A172 (cell line): ENCODE data around the gene TAS2R46. TPM values are rescaled to one million over a fixed set of nuclear protein-coding genes. Genes with fewer than 3 reads are reported as not detected.
A peak's percentile ranks its signal among the peaks of the same experiment; 100 is the strongest.
"Not testable (repeated sequence)": the region's sequence is repeated elsewhere in the genome, so short reads cannot be mapped to it uniquely, and the experiment has no call there.

Source experiments
- DNase-seq: peaks from one replicate; pipeline ENCODE4 v3.0.0-alpha.2; 2015; ENCODE audit warnings: low spot score
- total RNA-seq: library from RNA; depleted of rRNA; stranded (reverse); fragments of >200 nt; shearing (Covaris generic); gene quantifications from 2 replicates; pipeline ENCODE4 v1.2.3, GENCODE V29; 2014; rRNA removed

The TAS2R46 gene, protein sequence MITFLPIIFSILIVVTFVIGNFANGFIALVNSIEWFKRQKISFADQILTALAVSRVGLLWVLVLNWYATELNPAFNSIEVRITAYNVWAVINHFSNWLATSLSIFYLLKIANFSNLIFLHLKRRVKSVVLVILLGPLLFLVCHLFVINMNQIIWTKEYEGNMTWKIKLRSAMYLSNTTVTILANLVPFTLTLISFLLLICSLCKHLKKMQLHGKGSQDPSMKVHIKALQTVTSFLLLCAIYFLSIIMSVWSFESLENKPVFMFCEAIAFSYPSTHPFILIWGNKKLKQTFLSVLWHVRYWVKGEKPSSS
- total RNA-seq = 0.60 TPM in 1 of 2 replicates, not detected in the other

GRCh38 chr12:11062194-11062593 lies at the start of gene TAS2R46:
TAS2R46 (minus strand) TSS chr12:11062294; CDS start chr12:11062294, 0 bp downstream.
- DNase-seq = not testable (repeated sequence)

DNA sequence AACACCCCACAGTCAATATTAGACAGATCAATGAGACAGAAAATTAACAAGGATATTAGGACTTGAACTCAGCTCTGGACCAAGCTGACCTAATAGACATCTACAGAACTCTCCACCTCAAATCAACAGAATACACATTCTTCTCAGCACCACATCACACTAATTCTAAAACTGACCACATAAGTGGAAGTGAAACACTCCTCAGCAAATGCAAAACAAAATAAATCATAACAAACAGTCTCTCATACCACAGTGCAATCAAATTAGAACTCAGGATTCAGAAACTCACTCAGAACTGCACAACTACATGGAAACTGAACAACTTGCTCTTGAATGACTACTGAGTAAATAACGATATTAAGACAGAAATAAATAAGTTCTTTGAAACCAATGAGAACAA lies 49.1 kb upstream of the TAS2R46 start:
- not testable (repeated sequence) for DNase-seq

DNA sequence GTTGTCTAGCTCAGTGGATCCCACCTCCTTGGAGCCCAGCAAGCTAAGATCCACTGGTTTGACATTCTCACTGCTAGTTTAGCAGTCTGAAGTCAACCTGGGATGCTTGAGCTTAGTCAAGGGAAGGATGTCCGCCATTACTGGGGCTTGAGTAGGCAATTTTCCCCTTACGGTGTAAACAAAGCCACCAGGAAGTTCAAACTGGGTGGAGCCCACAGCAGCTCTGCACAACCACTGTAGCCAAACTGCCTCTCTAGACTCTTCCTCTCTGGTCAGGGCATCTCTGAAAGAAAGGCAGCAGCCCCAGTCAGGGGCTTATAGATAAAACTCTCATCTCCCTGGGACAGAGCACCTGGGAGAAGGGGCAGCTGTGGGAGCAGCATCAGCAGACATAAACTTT lies 46.8 kb upstream of the TAS2R46 start:
- DNase-seq = no peak

- no peak for DNase-seq
These were observed 45.6 kb upstream of the TAS2R46 start for GRCh38 chr12:11107719-11108118.

DNA sequence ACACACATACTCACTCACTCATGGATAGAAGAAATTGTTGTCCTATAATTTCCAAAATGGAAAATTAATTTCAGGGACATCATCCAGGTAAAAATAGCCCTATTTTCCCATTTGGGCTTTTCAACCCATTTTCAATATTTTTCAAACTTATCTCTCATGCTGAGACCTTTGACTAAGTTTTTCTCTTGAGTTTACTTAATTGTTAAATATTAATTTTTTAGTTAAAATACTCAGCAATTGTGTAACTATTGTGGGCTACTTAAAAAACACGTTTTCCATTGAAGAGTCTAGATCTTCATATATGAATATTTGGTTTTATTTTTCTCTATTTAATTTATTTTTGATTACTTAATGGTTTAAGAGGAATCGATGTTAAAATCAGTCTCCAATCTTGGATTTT lies 44.2 kb upstream of the TAS2R46 start:
- DNase-seq = no peak

GRCh38 chr12:11105546-11105945 lies 43.5 kb upstream of the TAS2R46 start:
- DNase-seq = no peak

DNA sequence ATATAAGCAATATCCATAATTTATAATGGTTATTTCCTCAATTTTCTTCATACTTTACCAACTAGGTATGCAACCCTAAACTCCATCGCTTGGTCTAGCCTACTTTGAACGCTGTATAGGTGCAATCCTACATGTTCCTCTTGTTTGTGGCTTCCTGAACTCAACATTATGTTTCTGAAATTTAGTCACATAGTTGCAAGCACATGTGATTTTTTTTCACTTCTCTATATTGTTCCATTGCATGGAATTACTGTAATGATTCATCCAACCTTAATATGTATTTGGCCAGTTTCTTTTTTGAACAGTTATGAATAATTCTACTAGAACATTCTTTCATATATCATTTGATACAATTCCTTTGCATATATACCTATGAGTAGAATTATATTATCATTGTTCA lies 32.8 kb upstream of the TAS2R46 start:
- not testable (repeated sequence) for DNase-seq

DNA sequence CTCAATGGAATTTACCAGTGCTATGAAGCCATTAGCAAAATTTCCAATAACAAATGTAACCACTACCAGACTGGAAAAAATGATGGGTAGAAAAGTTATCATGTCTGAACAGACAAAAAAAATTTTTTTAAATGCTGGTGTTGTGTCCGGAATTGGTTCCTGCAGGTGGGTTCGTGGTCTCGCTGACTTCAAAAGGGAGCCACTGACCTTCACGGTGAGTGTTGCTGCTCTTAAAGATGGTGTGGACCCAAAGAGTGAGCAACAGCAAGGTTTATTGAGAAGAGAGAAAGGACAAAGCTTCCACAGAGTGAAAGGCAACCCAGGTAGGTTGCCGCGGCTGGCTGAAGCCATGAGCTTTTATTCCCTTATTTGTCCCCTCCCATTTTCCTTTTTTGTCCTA lies 30.0 kb upstream of the TAS2R46 start, which contains the start of gene TAS2R43:
Gene TAS2R43, minus strand, starts transcription at position 186 of the 400 bp plus-strand sequence. Its CDS starts 84 bp downstream, at position 102.
- no peak for DNase-seq

DNA sequence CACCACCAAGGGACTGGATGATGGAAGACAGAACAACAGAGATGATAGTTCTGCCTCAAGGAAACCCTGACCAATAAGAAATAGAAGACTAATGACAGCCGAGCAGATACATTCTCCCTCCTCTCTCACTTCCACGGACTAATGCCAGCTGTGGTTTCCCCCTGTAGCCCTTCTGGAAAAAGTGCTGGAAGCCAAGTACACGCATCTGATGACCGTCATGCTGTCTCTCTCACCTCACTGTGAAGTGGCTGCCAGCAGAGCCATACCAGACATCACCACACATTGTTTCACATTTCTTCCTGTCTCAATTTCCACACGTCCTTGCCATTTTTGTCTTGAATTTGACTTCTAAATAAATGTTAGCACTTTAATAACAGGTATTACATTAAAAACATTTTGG lies 27.2 kb upstream of the TAS2R46 start:
- no peak for DNase-seq

GRCh38 chr12:11085419-11085818 lies 23.3 kb upstream of the TAS2R46 start:
- DNase-seq = no peak

DNA sequence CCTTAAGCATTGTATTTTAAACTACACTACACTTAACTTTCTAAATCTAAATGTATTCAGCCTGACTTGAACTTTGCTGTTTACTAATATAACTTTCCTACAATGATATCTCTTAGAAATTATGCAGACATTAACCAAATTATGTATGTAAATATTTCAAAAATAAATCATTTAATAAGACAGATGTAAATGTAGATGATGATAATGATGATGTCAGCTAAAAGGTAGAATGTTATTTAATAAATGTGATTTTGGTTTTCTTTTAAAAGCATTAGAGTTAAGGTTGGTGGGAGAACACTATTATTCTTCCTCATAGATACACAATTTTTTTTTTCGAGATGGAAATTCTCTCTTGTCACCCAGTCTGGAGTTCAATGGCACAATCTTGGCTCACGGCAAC lies 19.9 kb upstream of the TAS2R46 start:
- DNase-seq = no peak

DNA sequence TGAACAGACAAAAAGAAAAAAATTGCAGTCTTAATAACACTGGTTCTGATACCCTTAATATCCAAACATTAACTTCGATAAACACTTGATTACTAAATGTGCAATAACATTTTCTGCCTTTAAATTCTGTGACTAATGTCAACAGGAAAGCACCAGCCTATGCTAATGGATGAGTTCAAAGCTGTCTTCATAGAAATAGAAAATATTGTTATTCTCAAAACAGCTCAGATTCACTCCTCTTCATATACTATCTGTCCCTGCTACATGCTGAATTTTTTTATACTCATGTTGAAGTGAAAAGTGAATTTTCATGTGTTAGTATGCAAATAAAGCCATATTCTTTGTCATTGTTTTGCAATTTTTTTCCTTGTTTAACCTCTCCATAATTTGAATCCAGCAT lies 16.2 kb upstream of the TAS2R46 start:
- no peak for DNase-seq

- no peak for DNase-seq
These were observed 13.5 kb upstream of the TAS2R46 start for GRCh38 chr12:11075642-11076041.

DNA sequence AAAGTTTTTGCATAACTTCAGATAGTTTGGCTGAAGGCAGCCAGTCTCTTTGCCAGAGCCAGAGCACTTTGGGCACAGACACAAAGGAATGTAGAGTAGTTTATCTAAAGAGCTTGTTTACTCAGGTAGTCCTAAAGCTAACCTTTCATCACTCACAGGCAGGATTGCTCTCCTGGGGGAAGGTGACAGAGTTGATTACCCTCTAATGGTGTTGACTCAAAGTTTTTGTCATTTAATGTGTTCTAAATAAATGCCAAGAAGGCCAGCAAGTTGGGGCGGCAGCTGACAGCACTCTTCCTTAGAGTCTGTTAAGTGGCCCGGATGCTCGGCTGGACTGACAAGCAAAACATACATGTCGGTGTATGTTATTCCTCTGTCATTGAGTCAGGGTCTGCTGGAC lies 9.3 kb upstream of the TAS2R46 start:
- no peak for DNase-seq

- no peak for DNase-seq
These were observed 8.9 kb upstream of the TAS2R46 start for GRCh38 chr12:11070999-11071398.

GRCh38 chr12:11069854-11070365 lies 7.8 kb upstream of the TAS2R46 start:
- DNase-seq = no peak

DNA sequence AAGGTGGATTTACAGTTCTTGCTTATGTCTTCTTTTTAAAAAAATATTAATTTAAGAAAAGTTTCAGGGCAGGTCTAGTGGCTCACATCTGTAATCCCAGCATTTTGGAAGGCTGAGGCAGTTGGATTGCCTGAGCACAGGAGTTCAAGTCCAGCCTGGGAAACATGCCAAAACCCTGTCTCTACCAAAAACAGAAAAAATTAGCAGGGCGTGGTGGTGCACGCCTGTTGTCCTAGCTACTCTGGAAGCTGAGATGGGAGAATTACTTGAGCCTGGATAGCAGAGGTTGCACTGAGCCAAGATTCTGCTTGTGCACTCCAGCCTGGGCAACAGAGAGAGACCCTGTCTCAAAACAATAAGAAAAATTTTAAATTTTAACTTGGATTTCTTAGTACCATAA lies 5.4 kb upstream of the TAS2R46 start:
- peak; percentile 5 for DNase-seq

- no peak for DNase-seq
These were observed 2.3 kb downstream of the TAS2R46 start for GRCh38 chr12:11059784-11060183.

- DNase-seq = no peak
These were observed 3.1 kb downstream of the TAS2R46 start for GRCh38 chr12:11059041-11059440.

DNA sequence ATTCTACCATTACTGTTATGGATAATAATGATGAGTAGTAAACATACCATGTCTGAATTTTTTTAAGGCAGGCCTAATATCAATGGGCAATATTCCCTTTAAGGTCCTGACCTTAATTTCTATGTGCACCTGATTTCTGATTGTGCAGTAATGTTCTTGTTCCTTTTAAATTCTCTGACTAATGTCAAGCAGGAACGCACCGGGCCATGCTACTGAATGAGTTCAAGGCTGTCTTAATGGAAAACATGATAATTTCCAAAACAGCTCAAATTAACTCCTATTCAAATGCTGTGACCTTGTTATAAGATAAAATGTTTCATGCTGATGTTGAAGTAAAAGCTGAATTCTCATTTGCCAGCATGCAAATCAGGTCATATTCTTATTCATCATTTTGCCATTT lies 6.8 kb downstream of the TAS2R46 start:
- no peak for DNase-seq

GRCh38 chr12:11049806-11050531 lies 12.1 kb downstream of the TAS2R46 start:
- not testable (repeated sequence) for DNase-seq

- not testable (repeated sequence) for DNase-seq
These were observed 20.7 kb downstream of the TAS2R46 start for GRCh38 chr12:11041366-11041765.

DNA sequence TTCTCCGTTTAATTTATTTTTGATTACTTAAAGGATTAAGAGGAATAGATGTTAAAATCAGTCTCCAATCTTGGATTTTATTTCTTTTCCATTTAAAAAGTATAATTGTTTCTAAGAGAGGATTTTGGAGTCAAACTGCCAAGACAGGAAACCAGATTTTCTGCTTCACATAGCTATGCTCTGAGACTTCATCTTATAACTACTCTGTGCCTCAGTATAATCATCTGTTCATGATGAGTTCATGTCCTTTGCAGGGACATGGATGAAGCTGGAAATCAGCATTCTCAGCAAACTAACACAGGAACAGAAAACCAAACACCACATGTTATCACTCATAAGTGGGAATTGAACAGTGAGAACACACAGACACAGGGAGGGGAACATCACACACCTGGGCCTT lies 21.9 kb downstream of the TAS2R46 start:
- DNase-seq = no peak
